GM18951 (cell line): Measurements from ENCODE around the gene PTCHD4.
"Not testable (repeated sequence)": the region's sequence is repeated elsewhere in the genome, so short reads cannot be mapped to it uniquely, and the experiment has no call there.

ENCODE experiments used
- POLR2A ChIP-seq: IDR thresholded peaks from 4 replicates; pipeline ENCODE4 v1.6.1; 2011; ENCODE audit warnings: mild to moderate bottlenecking; ENCODE audit not compliant: insufficient read length, insufficient read depth; ENCODE audit errors: extremely low read depth
- in situ Hi-C: fragments of 300-500 bp; cut with MboI; formaldehyde crosslinking; loops from one replicate; pipeline ENCODE4 v1.12.0; 2022; ENCODE audit warnings: low sequenced_read_pairs, mixed read lengths, inconsistent platforms; ENCODE audit not compliant: unreplicated experiment

Gene PTCHD4

GRCh38 chr6:48111143-48111506, at the start of gene PTCHD4:
Gene PTCHD4, minus strand, starts transcription at chr6:48111197. Its CDS starts 42,240 bp downstream, at chr6:48068957.
- in situ Hi-C loops, result no loop called here
- no peak for TF ChIP-seq POLR2A

- in situ Hi-C loops, result no loop called here
- TF ChIP-seq POLR2A, result no peak
These were observed 40.1 kb upstream of the PTCHD4 start for GRCh38 chr6:48151142-48151541.

- in situ Hi-C loops, result no loop called here
- no peak for TF ChIP-seq POLR2A
These were observed 39.7 kb upstream of the PTCHD4 start for GRCh38 chr6:48150701-48151100.

- TF ChIP-seq POLR2A, result no peak
- in situ Hi-C loops, result no loop called here
These were observed 36.1 kb upstream of the PTCHD4 start for GRCh38 chr6:48147051-48147450.

GRCh38 chr6:48144021-48144420, 33.0 kb upstream of the PTCHD4 start:
- TF ChIP-seq POLR2A, result no peak
- in situ Hi-C loops, result no loop called here

GRCh38 chr6:48141975-48142374, 31.0 kb upstream of the PTCHD4 start:
- in situ Hi-C loops, result no loop called here
- TF ChIP-seq POLR2A, result no peak

GRCh38 chr6:48139818-48140614, 29.0 kb upstream of the PTCHD4 start:
- in situ Hi-C loops, result no loop called here
- TF ChIP-seq POLR2A, result no peak

- in situ Hi-C loops, result no loop called here
- TF ChIP-seq POLR2A, result no peak
These were observed 25.9 kb upstream of the PTCHD4 start for GRCh38 chr6:48136856-48137255.

- no peak for TF ChIP-seq POLR2A
- in situ Hi-C loops, result no loop called here
These were observed 24.5 kb upstream of the PTCHD4 start for GRCh38 chr6:48135323-48136084.

- in situ Hi-C loops, result no loop called here
- no peak for TF ChIP-seq POLR2A
These were observed 23.2 kb upstream of the PTCHD4 start for GRCh38 chr6:48134246-48134645.

- in situ Hi-C loops, result no loop called here
- TF ChIP-seq POLR2A, result no peak
These were observed 12.6 kb upstream of the PTCHD4 start for GRCh38 chr6:48123601-48124000.

GRCh38 chr6:48121983-48122749, 11.2 kb upstream of the PTCHD4 start:
- in situ Hi-C loops, result not testable (repeated sequence)
